Raji (cell line): Measurements from ENCODE around the gene ACOT13.

Experiments
- POLR2A ChIP-seq: IDR thresholded peaks from 2 replicates; pipeline ENCODE4 v1.6.1; 2011; ENCODE audit warnings: low read depth, low read length, control low read depth; ENCODE audit not compliant: insufficient read depth

ACOT13 gene

DNA sequence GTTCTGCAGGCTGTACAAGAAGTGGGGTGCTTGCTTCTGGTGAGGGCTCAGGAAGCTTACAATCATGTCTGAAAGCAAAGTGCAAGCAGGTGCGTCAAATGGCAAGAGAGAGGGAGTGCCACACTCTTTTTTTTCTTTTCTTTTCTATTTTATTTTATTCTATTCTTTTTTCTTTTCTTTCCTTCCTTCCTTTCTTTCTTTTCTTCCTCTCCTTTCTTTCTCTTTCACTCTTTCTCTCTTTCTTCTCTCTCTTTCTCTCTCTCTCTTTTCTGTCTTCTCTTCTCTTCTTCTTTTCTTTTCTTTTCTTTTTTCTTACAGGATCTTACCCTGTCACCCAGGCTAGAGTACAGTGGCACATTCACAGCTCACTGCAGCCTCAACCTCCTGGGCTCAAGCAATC, 19.5 kb downstream of the ACOT13 start:
- no peak for TF ChIP-seq POLR2A

- no peak for TF ChIP-seq POLR2A
Observed at GRCh38 chr6:24686946-24687345, 20.1 kb downstream of the ACOT13 start.

GRCh38 chr6:24689964-24690363, 23.1 kb downstream of the ACOT13 start:
- no peak for TF ChIP-seq POLR2A

DNA sequence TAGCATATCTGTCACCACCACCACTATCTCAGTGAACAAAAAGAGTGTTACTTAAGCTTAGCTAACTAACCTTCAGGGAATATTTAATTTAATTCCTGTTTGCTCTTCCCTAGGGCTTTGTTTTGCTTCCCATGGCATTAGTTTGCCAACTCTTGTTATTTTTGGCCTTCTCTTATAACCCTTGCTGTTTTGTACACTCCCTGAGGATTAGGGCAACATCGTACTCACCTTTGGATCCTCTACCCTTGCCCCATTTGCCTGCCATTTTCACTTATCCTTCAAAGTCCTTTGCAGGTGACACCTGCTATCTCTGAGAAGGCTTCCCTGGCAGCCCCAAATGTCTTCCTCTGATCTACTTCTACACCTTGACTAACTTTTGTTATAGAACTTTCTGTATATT, 23.7 kb downstream of the ACOT13 start:
- TF ChIP-seq POLR2A, result no peak

- no peak for TF ChIP-seq POLR2A
Observed at GRCh38 chr6:24691550-24691949, 24.7 kb downstream of the ACOT13 start.

DNA sequence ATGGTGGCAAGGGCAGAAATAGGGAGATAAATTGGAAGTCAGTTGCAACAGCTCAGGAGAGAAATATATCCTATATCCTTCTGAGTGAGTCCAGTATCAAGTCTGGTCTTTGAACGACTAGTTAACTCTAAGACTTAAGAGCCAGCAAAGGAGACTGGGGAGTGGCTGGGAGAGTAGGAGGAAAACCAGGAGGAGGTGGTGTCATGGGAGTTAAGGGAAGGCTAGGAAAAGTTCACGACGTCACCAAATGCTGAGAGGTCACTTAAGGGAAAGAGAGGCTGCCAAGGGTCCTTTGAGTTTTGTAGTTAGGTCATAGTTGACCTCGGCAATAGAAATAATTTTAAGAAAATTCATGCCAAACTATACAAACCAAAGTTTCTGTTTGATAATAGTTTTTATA, 25.1 kb downstream of the ACOT13 start:
- TF ChIP-seq POLR2A, result no peak

DNA sequence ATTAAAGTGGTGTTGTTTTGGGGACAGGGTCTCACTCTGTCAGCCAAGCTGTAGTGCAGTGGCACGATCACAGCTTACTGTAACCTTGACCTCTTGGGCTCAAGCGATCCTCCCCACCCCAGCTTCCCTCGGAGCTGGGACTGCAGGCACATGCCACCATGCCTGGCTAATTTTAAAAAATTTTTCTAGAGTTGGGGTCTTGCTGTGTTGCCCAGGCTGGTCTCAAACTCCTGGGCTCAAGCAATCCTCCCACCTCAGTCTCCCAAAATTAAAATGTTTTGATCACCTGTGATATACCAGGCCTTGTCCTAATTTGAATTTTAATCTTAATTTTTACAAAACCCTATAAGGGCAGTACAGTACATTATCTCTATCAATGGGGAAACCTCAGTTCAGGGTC, 25.5 kb downstream of the ACOT13 start:
- no peak for TF ChIP-seq POLR2A

DNA sequence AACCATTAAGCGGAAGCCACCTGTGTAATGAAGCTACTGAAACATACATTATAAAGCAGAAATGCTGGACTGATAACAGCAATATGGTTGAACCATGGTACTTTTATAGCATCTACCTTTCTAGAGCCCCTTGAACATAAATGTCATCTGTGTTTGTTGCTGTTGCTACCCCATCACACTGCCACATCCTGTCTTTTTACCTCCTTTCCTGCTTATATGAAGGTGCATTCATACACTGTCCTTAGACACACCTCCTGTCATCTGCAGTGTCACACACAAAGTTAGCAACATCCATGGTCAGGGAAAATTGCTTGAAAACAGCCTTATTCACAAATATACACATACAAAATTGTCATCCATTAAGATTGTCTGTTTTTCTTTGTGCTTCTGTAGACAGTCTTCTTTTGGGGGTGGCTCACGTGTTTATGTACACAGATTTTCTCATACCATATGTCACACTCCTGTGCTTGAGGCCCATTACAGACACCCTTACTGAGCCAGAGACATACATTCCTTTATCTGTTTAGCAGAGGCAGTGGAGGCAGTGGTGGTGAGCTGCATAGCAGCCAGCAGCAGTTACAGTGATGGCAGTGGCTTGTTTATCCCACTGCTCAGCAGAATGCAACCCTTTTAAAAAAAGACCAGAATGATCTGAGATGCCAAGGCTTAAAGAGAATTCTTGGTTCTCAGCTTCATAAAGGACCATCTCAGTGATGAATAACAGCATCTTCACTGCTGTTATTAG, 26.1 kb downstream of the ACOT13 start:
- no peak for TF ChIP-seq POLR2A

DNA sequence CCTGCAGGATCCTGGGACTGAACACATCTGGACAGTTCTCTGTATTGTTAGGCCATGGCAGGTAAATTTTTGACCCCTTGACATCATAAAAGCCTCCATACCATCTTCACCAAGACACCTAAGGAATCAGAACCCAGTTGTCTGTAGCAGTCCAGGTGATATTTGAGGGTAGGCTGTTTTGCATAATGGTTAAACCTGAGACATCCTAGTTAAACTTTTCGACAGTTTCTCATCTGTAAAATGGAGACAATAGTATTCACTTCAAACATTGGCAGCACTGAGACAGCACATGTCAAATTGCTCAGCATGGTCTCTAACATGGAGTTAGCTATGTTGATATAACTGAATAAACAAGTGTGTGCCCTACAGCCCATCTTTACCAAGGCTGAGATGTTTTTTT, 27.3 kb downstream of the ACOT13 start:
- no peak for TF ChIP-seq POLR2A

- no peak for TF ChIP-seq POLR2A
Observed at GRCh38 chr6:24696097-24696496, 29.2 kb downstream of the ACOT13 start.

DNA sequence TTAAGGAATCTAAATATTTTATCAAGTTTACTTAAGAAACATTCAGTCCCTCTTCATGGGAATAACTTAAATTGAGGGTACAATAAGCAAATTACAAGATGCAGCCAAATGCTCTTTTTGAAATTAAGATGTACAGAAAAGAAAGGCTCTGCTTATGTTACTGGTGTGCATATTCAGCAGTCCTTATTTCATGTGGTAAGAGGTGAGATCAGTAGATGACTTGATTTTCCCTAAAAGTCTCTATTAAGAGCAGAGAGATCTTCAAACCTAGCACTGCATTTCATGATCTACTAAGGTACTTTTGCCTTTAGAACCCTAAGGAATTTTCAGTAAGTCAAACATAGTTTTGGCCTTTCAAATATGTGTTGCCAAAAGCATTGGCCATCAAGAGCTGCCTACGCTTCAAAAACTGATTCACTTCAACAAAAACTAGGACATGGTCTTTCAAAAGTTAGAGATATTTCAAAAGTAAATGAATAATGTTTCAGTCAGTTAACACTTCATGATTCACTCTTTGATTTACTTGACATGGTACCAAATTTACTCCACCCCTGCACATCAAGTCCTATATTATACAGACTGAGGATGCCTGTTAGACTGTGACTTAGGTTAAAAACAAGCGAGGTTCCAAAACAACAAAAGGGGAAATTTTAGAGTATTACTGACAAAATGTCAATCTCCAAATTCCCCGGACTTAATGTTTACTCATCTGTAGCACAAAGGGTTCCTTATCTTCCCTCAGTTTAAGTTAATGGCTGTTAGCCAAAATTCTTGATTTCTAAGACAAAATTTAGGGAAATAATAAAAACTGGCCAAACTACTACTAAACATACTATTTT, 32.9 kb downstream of the ACOT13 start:
- no peak for TF ChIP-seq POLR2A

DNA sequence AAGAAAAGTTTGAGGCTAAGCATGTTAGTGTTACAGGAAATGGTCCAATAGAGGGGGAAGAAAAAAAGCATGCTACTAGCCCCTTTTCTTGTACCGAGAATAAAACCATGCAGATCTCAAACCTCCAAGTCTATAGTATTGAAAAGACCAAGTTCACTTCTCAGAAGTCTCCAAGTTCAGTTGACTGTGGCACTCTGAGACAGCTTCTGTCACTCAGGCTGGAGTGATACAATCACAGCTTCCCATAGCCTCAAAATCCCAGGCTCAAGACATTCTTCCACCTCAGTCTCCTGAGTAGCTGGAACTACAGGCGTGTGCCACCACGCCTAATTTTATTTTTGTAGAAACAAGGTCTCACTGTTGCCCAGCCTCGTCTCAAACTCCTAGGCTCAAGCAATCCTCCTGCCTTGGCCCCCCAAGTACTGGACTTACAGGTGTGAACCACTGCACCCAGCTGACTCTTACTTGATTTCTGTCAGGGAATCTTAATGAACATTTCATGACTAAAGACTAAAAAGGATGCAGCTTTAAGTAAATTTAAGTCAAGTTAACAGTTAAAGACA, 35.9 kb downstream of the ACOT13 start:
- no peak for TF ChIP-seq POLR2A

DNA sequence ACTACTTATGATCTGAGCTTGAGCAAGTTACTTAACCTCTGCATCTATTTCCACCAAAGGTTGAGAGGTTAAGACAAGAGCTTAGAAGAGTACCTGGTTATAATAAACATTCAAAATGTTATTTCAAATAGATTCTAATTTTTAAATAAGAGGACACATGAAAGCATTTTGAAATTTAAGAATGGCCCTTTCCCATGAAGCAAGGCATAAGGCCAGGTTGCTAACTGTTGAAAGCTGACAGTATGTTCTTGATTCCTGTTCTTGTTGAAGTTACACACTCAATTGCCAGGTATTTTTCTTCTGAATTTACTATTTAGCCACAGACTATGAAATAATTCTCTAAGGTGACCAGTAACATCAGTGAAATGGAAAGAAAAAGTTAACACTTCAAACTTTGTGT, 37.6 kb downstream of the ACOT13 start:
- TF ChIP-seq POLR2A, result no peak

GRCh38 chr6:24708612-24709011, 41.7 kb downstream of the ACOT13 start:
- no peak for TF ChIP-seq POLR2A

- no peak for TF ChIP-seq POLR2A
Observed at GRCh38 chr6:24709014-24709711, 42.3 kb downstream of the ACOT13 start.
